CD4-positive, alpha-beta T cell treated with Interleukin-15 for 4 hours (primary cell): ENCODE measurements around the gene TVP23A.
A peak's percentile ranks its signal among the peaks of the same experiment; 100 is the strongest.
"Not testable (repeated sequence)": the region's sequence is repeated elsewhere in the genome, so short reads cannot be mapped to it uniquely, and the experiment has no call there.

Experiments used
- DNase-seq: peaks from one replicate; pipeline ENCODE4 v3.0.0-alpha.2; 2020; ENCODE audit warnings: low spot score

The TVP23A gene

GRCh38 chr16:10744370-10745030, 74.1 kb downstream of the TVP23A start:
- DNase-seq = peak; percentile 3

DNA sequence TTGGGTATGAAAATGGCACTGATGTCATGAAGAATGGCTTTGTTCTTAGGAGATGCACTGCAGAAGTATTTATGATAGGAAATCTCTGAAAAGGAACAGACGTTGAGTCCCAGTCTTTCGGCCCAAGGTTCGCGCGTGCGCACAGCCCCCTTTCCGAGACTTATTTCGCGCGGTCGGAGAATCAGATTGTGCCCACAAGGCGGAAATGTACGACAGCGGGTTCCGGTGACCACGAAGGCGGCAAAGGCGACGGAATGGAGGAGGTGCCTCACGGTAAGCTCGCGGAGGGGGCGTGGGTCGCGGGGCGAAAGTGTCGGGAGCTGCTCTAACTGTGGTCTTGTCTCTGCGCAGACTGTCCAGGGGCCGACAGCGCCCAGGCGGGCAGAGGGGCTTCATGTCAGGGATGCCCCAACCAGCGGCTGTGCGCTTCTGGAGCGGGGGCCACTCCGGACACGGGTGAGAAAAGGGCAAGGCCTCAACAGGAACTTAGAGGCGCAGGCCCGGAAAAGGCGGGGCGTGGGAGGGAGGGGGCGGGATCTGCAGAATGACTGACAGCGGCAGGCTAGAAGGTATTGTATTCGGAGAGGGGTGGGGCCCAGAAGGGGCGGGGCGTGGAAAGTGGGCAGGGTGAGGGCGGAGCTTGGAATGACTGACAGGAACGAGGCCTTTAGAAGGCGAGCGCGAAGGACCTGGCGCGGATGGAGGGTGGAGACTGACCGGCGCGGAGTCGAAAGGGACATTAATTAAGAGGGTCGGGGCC, 74.8 kb downstream of the TVP23A start, which contains the start of gene NUBP1:
NUBP1 (plus strand) TSS at position 233 of the 760 bp plus-strand sequence; CDS start at position 255, 22 bp downstream.
- DNase-seq = peak; percentile 99

DNA sequence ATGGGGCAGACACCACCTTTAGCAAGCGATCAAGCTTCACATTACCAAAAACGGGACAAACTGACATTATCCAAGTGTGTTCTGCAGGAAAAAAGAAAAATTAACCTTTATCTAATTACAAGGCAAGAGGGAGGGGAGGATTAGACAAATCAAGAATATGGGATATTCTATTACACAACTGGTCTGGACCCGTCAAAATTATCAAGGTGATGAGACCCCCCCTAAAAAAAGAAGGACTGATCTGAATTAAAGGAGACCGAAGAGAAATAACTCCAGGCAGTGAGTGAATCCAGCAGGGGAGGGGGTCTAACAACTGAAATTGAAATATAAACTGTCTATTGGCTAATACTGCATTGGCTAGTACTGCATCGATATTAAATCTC, 75.4 kb downstream of the TVP23A start:
- no peak for DNase-seq

GRCh38 chr16:10741844-10742243, 76.8 kb downstream of the TVP23A start:
- no peak for DNase-seq

DNA sequence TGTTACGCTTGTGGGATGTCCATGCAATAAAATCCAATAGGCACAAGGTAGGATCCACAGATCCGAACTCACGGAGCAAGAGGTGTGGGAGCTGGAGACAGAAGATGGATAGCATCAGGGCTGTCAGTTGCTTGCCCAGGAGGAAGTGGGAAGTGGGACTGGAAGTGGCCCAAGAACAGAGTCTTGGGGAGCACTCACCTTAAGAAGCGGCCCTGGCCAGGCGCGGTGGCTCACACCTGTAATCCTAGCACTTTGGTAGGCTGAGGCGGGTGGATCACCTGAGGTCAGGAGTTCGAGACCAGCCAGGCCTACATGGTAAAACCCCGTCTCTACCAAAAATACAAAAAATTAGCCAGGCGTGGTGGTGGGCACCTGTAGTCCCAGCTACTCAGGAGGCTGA, 77.3 kb downstream of the TVP23A start:
- DNase-seq = not testable (repeated sequence)

- DNase-seq = no peak
Measured at GRCh38 chr16:10740845-10741208, 77.8 kb downstream of the TVP23A start.

GRCh38 chr16:10740000-10740844, 78.4 kb downstream of the TVP23A start:
- DNase-seq = no peak

- peak; percentile 54 for DNase-seq
Measured at GRCh38 chr16:10738231-10739077, 80.1 kb downstream of the TVP23A start.

GRCh38 chr16:10737068-10737625, 81.4 kb downstream of the TVP23A start:
- DNase-seq = peak; percentile 82

GRCh38 chr16:10731790-10732189, 86.8 kb downstream of the TVP23A start:
- DNase-seq = no peak

- no peak for DNase-seq
Measured at GRCh38 chr16:10729104-10730048, 89.2 kb downstream of the TVP23A start.

DNA sequence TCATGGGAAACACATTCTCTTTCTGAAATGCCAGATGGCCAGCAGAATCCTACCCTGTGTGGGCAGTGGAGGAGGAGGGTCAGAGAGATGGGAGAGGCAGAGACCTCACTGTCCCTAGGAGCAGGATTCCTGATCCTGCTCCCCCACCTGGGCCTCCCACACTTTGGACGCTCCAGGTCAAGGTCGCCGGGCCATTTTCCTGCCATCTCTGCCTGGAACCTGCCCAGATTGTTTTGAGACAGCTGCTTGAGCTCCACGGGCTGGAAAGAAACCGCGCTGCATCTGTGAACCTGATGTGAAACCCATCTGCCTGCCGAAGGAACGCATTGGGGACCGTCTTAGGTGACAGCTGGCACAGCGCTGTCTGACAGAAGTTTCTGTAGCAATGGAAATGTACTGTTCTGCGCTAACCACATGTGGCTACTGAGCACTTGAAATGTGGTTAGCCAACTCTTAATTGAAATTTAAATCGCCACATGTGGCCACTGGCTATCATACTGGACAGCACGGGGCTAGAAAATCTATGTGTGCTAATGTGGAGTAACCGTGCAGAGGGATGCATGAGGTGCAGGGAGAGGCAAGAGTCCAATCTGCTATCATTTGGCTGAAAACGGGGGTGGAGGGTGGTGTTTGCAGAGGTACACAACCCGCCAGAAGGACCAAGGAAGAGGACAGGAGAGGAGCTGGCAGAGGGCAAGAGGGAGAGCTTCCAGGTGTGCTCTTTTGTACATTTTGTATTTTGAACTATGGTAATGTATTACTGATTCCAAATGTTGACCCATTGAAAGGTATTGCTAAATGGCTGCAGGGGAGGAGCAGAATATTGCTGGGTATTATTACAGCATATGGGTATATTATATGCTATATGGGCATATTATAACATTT, 90.3 kb downstream of the TVP23A start:
- no peak for DNase-seq
